Cardiac muscle cell (in vitro differentiated cells and primary cell): ENCODE data around the gene TNFAIP3. TPM values are rescaled to one million over a fixed set of nuclear protein-coding genes. Genes with fewer than 3 reads are reported as not detected.

Experiments used
- DNase-seq, 2 donors: peaks; one replicate each; pipeline versions ENCODE4 v3.0.0 to v3.0.0-alpha.2; 2010 to 2017; ENCODE audit warnings: low read depth in 1 of 2, low spot score in 1 of 2
- H3K27ac ChIP-seq: fragments of 200-600 bp; sonication (generic); 2 replicates; pipeline ENCODE4 v1.5.1; 2016
- H3K27me3 ChIP-seq: fragments of 200-600 bp; sonication (generic); 2 replicates; pipeline ENCODE4 v1.6.0; 2016; ENCODE audit warnings: control low read depth
- H3K36me3 ChIP-seq: fragments of 200-600 bp; sonication (generic); 2 replicates; pipeline ENCODE4 v1.5.1; 2016; ENCODE audit warnings: control low read depth
- H3K4me1 ChIP-seq: fragments of 200-600 bp; sonication (generic); 2 replicates; pipeline ENCODE4 v1.8.1; 2017; ENCODE audit warnings: low read depth, mild to moderate bottlenecking, mixed run types
- H3K4me3 ChIP-seq: fragments of 200-600 bp; sonication (generic); 2 replicates; pipeline ENCODE4 v1.5.1; 2016; ENCODE audit warnings: mild to moderate bottlenecking
- H3K9me3 ChIP-seq: fragments of 200-600 bp; sonication (generic); 2 replicates; pipeline ENCODE4 v1.5.1; 2017; ENCODE audit warnings: low read depth, mild to moderate bottlenecking, control low read depth
- CTCF ChIP-seq: IDR thresholded peaks from 2 replicates; pipeline ENCODE4 v1.5.1; 2012; ENCODE audit warnings: low read depth, mild to moderate bottlenecking, low read length
- polyA plus RNA-seq: library from polyadenylated mRNA; unstranded; fragments of >200 nt; fragmentation: Nextera tagmentation; extraction: Ambion mirVana; gene quantifications from 2 replicates; pipeline ENCODE4 v1.2.1, GENCODE V29; 2016
- total RNA-seq: library from RNA; depleted of rRNA; stranded (reverse); fragments of >200 nt; gene quantifications from 2 replicates; pipeline ENCODE4 v1.2.3, GENCODE V29; 2016

The TNFAIP3 gene
- total and polyA plus RNA-seq, 2 experiments from 2014 or later: 7.9 TPM

GRCh38 chr6:137821491-137821890, 45.6 kb upstream of the TNFAIP3 start:
- H3K36me3 ChIP-seq: no peaks in the 10 kb centered on the region
- no peak for TF ChIP-seq CTCF

GRCh38 chr6:137823826-137824555, 43.1 kb upstream of the TNFAIP3 start:
- H3K27me3 ChIP-seq: no peaks in the 10 kb centered on the region
- peak overlapping the region; percentile 46 for H3K27ac ChIP-seq
- no peak for TF ChIP-seq CTCF
- H3K36me3 ChIP-seq: no peaks in the 10 kb centered on the region
- H3K4me1 ChIP-seq: peaks cover 25% of the 10 kb centered on the region
- H3K9me3 ChIP-seq: no peaks in the 10 kb centered on the region
- H3K4me3 ChIP-seq: no peak overlapping the region
- DNase-seq: peak; percentile 51 to 89

More at GRCh38 chr6:137821491-137821890, 45.6 kb upstream of the TNFAIP3 start:
- Histone ChIP-seq H3K4me3 (no peak overlapping the region), H3K27ac (no peak overlapping the region), H3K27me3 (no peaks in the 10 kb centered on the region), H3K9me3 (no peaks in the 10 kb centered on the region), H3K4me1 (peaks cover 25% of the 10 kb centered on the region)
- no peak for DNase-seq

GRCh38 chr6:137824556-137824879, 42.5 kb upstream of the TNFAIP3 start:
- Histone ChIP-seq H3K36me3 (no peaks in the 10 kb centered on the region), H3K9me3 (no peaks in the 10 kb centered on the region), H3K27me3 (no peaks in the 10 kb centered on the region), H3K4me1 (peaks cover 25% of the 10 kb centered on the region), H3K27ac (peak overlapping the region; percentile 46), H3K4me3 (no peak overlapping the region)
- no peak for TF ChIP-seq CTCF
- DNase-seq: no peak

GRCh38 chr6:137824896-137825295, 42.2 kb upstream of the TNFAIP3 start:
- Histone ChIP-seq H3K9me3 (no peaks in the 10 kb centered on the region), H3K36me3 (no peaks in the 10 kb centered on the region), H3K4me1 (peaks cover 22% of the 10 kb centered on the region), H3K27me3 (no peaks in the 10 kb centered on the region), H3K27ac (no peak overlapping the region), H3K4me3 (no peak overlapping the region)
- DNase-seq: no peak
- no peak for TF ChIP-seq CTCF

GRCh38 chr6:137827411-137827940, 39.6 kb upstream of the TNFAIP3 start:
- no peak overlapping the region for H3K4me3 ChIP-seq
- H3K9me3 ChIP-seq: no peaks in the 10 kb centered on the region
- DNase-seq: no peak
- no peak overlapping the region for H3K27ac ChIP-seq
- TF ChIP-seq CTCF: no peak
- no peaks in the 10 kb centered on the region for H3K36me3 ChIP-seq
- no peaks in the 10 kb centered on the region for H3K27me3 ChIP-seq
- peaks cover 20% of the 10 kb centered on the region for H3K4me1 ChIP-seq
